Panc1 (cell line): ENCODE results near the gene STK39.

Experiments used
- POLR2AphosphoS5 ChIP-seq: IDR thresholded peaks from 2 replicates; pipeline ENCODE4 v1.6.1; 2012; ENCODE audit warnings: mild to moderate bottlenecking, low read depth, low read length, moderate library complexity
- REST ChIP-seq, 2 experiments: IDR thresholded peaks; 2 replicates each; pipeline ENCODE4 v1.6.1; 2011 to 2012; ENCODE audit warnings: low read depth in 2 of 2, control low read depth in 1 of 2, low read length in 1 of 2, mild to moderate bottlenecking in 1 of 2, moderate library complexity in 1 of 2; ENCODE audit not compliant: insufficient read depth in 1 of 2
- SIN3A ChIP-seq: IDR thresholded peaks from 2 replicates; pipeline ENCODE4 v1.6.1; 2012; ENCODE audit warnings: low read depth, mild to moderate bottlenecking, low read length, moderate library complexity, borderline replicate concordance; ENCODE audit not compliant: insufficient read depth
- TCF7L2 ChIP-seq: IDR thresholded peaks from 2 replicates; pipeline ENCODE4 v1.6.1; 2011; ENCODE audit warnings: mild to moderate bottlenecking, low read depth, low read length, inconsistent platforms
- TF ChIP-seq, protein P1 (sequence below): fragments of 450-650 bp; IDR thresholded peaks from 2 replicates; pipeline ENCODE4 v1.5.1; 2017; ENCODE audit warnings: mild to moderate bottlenecking

DNA sequence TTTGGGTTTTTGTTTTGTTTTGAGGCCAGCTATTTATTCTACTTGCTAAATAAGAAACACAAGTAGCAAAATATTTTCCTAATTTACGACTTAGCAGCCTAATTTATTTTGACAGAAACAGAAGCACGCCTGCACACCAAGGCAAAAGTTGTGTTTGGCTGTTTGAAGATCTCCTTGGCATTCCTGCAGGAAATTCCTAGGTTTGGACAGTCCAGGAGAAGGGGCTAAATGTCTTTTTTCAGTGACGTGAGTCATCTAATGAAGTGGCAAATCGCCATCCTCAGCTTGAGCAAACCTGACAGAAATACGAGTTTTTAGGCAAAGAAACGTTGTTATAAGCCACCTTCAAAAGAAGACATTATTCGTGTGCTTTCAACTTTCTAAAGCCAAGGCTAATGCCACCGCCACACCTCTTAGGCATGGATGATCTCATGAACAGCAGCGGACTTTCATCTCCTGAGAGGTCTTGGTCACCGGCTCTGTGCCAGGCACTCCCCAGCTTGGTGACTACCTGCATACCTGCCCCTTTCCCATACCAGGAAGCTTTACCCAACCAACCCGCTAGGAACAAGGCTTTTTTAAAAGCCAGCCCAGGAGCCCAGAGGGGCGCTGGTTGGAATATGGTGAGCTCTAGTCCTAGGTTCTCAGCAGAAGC, 30.9 kb downstream of the STK39 start:
- TF ChIP-seq, protein P1, sequence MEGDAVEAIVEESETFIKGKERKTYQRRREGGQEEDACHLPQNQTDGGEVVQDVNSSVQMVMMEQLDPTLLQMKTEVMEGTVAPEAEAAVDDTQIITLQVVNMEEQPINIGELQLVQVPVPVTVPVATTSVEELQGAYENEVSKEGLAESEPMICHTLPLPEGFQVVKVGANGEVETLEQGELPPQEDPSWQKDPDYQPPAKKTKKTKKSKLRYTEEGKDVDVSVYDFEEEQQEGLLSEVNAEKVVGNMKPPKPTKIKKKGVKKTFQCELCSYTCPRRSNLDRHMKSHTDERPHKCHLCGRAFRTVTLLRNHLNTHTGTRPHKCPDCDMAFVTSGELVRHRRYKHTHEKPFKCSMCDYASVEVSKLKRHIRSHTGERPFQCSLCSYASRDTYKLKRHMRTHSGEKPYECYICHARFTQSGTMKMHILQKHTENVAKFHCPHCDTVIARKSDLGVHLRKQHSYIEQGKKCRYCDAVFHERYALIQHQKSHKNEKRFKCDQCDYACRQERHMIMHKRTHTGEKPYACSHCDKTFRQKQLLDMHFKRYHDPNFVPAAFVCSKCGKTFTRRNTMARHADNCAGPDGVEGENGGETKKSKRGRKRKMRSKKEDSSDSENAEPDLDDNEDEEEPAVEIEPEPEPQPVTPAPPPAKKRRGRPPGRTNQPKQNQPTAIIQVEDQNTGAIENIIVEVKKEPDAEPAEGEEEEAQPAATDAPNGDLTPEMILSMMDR, result no peak
- TF ChIP-seq REST (IDR thresholded peaks at IDR 0.05; ENCODE audit: insufficient read depth in 1 of 2, low read depth in 2 of 2, low read length in 1 of 2) (no peak), TCF7L2 (no peak), POLR2AphosphoS5 (no peak), SIN3A (no peak)
